ENCODE results near the gene GID8. TPM values are rescaled to one million over a fixed set of nuclear protein-coding genes. Genes with fewer than 3 reads are reported as not detected.

GID8 gene
- total and polyA plus RNA-seq, 2 of the 4 experiments (the other 2 are of a cell fraction): 21.5 to 33.9 TPM

DNA sequence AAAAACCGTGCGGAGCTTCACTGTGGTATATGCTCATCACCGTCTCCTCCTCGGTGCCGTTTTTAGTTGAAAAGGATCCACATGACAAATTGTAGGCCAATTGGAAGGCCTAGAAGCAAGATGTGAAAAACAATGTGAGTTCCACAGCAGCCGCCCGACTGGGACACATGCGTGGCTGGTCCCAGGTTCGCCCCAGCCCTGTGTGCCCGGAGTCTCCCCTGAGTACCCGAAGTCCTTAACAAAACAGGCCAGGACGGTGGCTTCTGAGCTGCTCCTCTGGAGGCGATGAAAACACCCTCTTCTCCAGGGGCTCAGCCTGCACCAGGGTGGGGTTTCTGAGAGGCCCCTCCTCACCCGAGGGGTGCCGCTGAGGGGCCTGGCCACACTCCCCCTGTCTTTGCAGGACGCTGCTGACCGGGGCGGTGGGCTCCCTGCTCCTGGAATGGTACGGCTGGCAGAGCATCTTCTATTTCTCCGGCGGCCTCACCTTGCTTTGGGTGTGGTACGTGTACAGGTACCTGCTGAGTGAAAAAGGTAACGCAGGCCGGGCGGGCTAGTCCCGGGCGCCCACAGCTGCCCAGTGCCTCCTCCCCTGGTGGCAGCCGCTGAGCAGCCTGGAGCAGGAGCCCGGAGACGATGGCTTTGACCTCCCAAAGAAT lies 24.4 kb downstream of the GID8 start:
- CTCF ChIA-PET: no interaction called here

More for the DNA sequence above, 24.4 kb downstream of the GID8 start:
- WGBS, 2 experiments (ENCODE audit: extremely low coverage in 2 of 2, insufficient read length in 1 of 2): 93% methylated on average over 24 of the region's 30 CpGs; no CpG with 5 or more reads in 1 of the 2 experiments
- intact Hi-C loops (cut with micrococcal nuclease) (no loop called here), in situ Hi-C loops (cut with MboI; ENCODE audit: low sequenced_read_pairs) (no loop called here), dilution Hi-C loops (cut with HindIII; ENCODE audit: low sequenced_read_pairs, unreplicated experiment) (no loop called here)
- H3K14ac ChIP-seq (replicated peaks; ENCODE audit: low read depth, low read length): no peak overlapping the region
- H3K27me3 ChIP-seq (ENCODE audit: control insufficient read depth, insufficient read depth, low read length): peaks cover 11% of the 10 kb centered on the region; the same call in 1 of the 2 replicates
- H3K4ac ChIP-seq (ENCODE audit: low read depth, low read length): no peak overlapping the region
- no peaks in the 10 kb centered on the region for H4K20me1 ChIP-seq (ENCODE audit: insufficient read depth, low read length)
- H3K9me1 ChIP-seq (ENCODE audit: insufficient read depth, low read length): peaks cover 4% of the 10 kb centered on the region; the same call in 1 of the 2 replicates
- H3K4me3 ChIP-seq (ENCODE audit: insufficient read depth, low read depth, low read length): no peak overlapping the region
- H2AK5ac ChIP-seq (ENCODE audit: low read depth, low read length): no peak overlapping the region
- H2BK15ac ChIP-seq (ENCODE audit: low read depth, low read length): no peak overlapping the region
- no peak overlapping the region for H3K23ac ChIP-seq (ENCODE audit: low read depth, low read length)
- TF ChIP-seq NFE2L2 (IDR thresholded peaks at IDR 0.05; ENCODE audit: low read depth, low read length): no peak
- no peak for TF ChIP-seq RFX5 (IDR thresholded peaks at IDR 0.05; ENCODE audit: low read depth, low read length)
- no peak for TF ChIP-seq RCOR1 (IDR thresholded peaks at IDR 0.05; ENCODE audit: insufficient replicate concordance, low read length)
- TF ChIP-seq BHLHE40 (IDR thresholded peaks at IDR 0.05; ENCODE audit: low read depth, low read length): no peak
- TF ChIP-seq MXI1 (IDR thresholded peaks at IDR 0.05; ENCODE audit: borderline replicate concordance, low read depth, low read length): no peak
- TF ChIP-seq, protein P1, sequence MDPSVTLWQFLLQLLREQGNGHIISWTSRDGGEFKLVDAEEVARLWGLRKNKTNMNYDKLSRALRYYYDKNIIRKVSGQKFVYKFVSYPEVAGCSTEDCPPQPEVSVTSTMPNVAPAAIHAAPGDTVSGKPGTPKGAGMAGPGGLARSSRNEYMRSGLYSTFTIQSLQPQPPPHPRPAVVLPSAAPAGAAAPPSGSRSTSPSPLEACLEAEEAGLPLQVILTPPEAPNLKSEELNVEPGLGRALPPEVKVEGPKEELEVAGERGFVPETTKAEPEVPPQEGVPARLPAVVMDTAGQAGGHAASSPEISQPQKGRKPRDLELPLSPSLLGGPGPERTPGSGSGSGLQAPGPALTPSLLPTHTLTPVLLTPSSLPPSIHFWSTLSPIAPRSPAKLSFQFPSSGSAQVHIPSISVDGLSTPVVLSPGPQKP (IDR thresholded peaks at IDR 0.05; ENCODE audit: borderline replicate concordance, low read depth, low read length): no peak
- TF ChIP-seq RAD21 (IDR thresholded peaks at IDR 0.05; ENCODE audit: low read length): no peak
- TF ChIP-seq CHD1 (IDR thresholded peaks at IDR 0.05; ENCODE audit: low read depth, low read length): no peak
- TF ChIP-seq, protein P2, sequence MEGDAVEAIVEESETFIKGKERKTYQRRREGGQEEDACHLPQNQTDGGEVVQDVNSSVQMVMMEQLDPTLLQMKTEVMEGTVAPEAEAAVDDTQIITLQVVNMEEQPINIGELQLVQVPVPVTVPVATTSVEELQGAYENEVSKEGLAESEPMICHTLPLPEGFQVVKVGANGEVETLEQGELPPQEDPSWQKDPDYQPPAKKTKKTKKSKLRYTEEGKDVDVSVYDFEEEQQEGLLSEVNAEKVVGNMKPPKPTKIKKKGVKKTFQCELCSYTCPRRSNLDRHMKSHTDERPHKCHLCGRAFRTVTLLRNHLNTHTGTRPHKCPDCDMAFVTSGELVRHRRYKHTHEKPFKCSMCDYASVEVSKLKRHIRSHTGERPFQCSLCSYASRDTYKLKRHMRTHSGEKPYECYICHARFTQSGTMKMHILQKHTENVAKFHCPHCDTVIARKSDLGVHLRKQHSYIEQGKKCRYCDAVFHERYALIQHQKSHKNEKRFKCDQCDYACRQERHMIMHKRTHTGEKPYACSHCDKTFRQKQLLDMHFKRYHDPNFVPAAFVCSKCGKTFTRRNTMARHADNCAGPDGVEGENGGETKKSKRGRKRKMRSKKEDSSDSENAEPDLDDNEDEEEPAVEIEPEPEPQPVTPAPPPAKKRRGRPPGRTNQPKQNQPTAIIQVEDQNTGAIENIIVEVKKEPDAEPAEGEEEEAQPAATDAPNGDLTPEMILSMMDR (conservative IDR thresholded peaks at IDR 0.05; ENCODE audit: low read depth, low read length): no peak
- TF ChIP-seq, protein P3, sequence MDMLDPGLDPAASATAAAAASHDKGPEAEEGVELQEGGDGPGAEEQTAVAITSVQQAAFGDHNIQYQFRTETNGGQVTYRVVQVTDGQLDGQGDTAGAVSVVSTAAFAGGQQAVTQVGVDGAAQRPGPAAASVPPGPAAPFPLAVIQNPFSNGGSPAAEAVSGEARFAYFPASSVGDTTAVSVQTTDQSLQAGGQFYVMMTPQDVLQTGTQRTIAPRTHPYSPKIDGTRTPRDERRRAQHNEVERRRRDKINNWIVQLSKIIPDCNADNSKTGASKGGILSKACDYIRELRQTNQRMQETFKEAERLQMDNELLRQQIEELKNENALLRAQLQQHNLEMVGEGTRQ (IDR thresholded peaks at IDR 0.05; ENCODE audit: low read depth, low read length): no peak
- no peak for TF ChIP-seq CEBPB (IDR thresholded peaks at IDR 0.05; ENCODE audit: low read depth, low read length)
- TF ChIP-seq POLR2A (IDR thresholded peaks at IDR 0.05; ENCODE audit: low read depth, low read length): no peak
- no peak for TF ChIP-seq SMC3 (IDR thresholded peaks at IDR 0.05; ENCODE audit: low read depth, low read length)
- no peak for TF ChIP-seq MAFK (IDR thresholded peaks at IDR 0.05; ENCODE audit: low read depth, low read length)
- no peak for TF ChIP-seq FOS (IDR thresholded peaks at IDR 0.05; ENCODE audit: low read depth, low read length)
- TF ChIP-seq MAZ (IDR thresholded peaks at IDR 0.05; ENCODE audit: borderline replicate concordance, low read depth, low read length): no peak
- no TSS peak for BruUV-seq (replicated peaks)
- H3K9ac ChIP-seq (ENCODE audit: low read depth, low read length): no peak overlapping the region
- no peak overlapping the region for H3K27ac ChIP-seq (ENCODE audit: insufficient read depth, low read length)
- H4K5ac ChIP-seq (ENCODE audit: low read depth, low read length): no peak overlapping the region
- no peak overlapping the region for H3K4me2 ChIP-seq (ENCODE audit: low read depth, low read length)
- POLR2A ChIA-PET (ENCODE audit: unreplicated experiment): no interaction called here
- no peak overlapping the region for H4K91ac ChIP-seq (ENCODE audit: insufficient read depth, low read depth, low read length)
- H2BK20ac ChIP-seq (ENCODE audit: low read depth, low read length): no peak overlapping the region
- peaks cover 1% of the 10 kb centered on the region; the same call in 1 of the 2 replicates for H3K36me3 ChIP-seq (ENCODE audit: control insufficient read depth, insufficient read depth, low read length)
- no peak overlapping the region for H4K8ac ChIP-seq (ENCODE audit: low read depth in 2 of 2, low read length in 2 of 2)
- H3K56ac ChIP-seq (ENCODE audit: extremely low read depth, insufficient read depth, low read length): no peak overlapping the region
- H2BK5ac ChIP-seq (ENCODE audit: low read depth, low read length, poor library complexity, severe bottlenecking): no peak overlapping the region
- ATAC-seq (ENCODE audit: low read depth) (no peak), DNase-seq (no peak)
- no peak overlapping the region for H3K18ac ChIP-seq (ENCODE audit: low read depth, low read length)
- H3K79me1 ChIP-seq (ENCODE audit: low read depth in 1 of 2, low read length in 2 of 2): no peaks in the 10 kb centered on the region
- H2BK120ac ChIP-seq (ENCODE audit: low read depth, low read length): no peak overlapping the region
- no peak overlapping the region for H2AK9ac ChIP-seq (replicated peaks; ENCODE audit: low read depth, low read length, poor library complexity)
- no peaks in the 10 kb centered on the region for H3K4me1 ChIP-seq (ENCODE audit: control insufficient read depth, insufficient read depth, low read length)
- no peak overlapping the region for H2AFZ ChIP-seq (replicated peaks; ENCODE audit: low read length, poor library complexity)
- H3K9me3 ChIP-seq (ENCODE audit: control insufficient read depth, insufficient read depth, low read length): no peaks in the 10 kb centered on the region

Measured in IMR-90 (cell line).